Activated CD8-positive, alpha-beta memory T cell treated with anti-CD3 and anti-CD28 coated beads, Interleukin-2, amount 50 U/mL, for 48 hours (primary cell): ENCODE data around the gene DMRTC1.
"Not testable (repeated sequence)": the region's sequence is repeated elsewhere in the genome, so short reads cannot be mapped to it uniquely, and the experiment has no call there.

Source experiments
- DNase-seq: peaks from one replicate; pipeline ENCODE4 v3.0.0-alpha.2; 2020

The DMRTC1 gene, protein sequence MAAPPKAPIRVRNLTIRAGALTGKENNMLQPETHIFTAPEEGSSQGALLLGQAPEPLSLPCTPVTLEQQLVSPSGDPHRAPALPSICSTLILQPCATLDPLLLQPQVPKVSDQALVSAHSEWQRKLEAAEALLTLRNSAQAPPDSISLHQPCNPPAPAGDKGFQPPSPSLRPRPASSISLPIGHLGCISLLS

DNA sequence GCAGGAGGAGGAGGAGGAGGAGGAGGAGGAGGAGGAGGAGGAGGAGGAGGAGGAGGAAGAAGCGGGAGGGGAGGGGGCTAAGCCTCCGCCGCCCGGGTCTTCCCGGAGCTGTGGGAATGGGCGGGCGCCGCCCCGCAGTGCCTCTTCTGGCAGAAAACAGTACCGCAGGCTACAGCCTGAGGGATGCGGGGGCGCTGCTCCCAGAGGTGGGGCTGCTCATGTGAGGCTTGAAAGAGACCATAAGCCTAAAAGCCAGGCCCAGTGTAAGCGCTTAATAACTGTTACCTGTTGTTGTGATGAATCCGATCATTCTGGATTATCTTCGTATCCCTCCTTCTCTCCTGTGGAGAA lies at the start of gene DMRTC1:
Gene DMRTC1 (minus strand): TSS at position 19 of the 351 bp plus-strand sequence. CDS start 68,143 bp downstream, outside the sequence.
- not testable (repeated sequence) for DNase-seq

DNA sequence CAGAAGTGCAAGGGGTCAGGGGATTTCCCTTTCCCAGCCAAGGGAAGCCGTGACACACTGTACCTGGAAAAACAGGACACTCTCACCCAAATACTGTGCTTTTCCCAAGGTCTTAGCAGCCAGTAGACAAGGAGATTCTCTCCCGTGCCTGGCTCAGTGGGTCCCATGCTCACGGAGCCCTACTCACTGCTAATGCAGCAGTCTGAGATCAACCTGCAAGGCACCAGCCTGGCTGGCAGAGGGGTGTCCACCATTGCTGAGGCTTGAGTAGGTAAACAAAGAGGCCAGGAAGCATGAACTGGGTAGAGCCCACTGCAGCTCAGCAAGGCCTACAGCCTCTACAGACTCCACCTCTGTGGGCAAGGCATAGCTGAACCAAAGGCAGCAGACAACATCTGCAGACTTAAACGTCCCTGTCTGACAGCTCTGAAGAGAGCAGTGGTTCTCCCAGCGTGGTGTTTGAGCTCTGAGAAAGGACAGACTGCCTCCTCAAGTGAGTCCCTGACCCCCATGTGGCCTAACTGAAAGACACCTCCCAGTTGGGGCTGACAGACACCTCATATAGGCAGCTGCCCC lies 37.3 kb upstream of the DMRTC1 start:
- not testable (repeated sequence) for DNase-seq

DNA sequence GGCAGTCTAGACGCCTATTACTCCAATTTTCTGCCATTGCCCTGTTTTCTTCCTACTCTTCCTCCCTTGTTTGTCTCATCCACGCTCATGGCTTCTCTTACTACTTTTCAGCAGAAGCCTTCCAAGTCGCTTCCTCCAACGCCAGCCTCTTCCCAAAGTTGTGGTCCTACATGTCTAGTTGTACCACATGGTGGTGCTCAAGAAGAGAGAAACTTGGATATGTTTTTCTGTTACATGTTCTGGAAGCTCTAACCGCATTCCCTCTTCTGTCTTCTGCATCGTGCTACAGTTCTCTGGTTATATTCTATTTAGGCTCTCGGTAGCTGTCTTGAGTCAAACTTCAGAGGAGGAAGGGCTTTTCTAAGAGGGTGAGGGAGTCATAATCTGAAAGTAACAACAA lies 31.2 kb upstream of the DMRTC1 start:
- not testable (repeated sequence) for DNase-seq

DNA sequence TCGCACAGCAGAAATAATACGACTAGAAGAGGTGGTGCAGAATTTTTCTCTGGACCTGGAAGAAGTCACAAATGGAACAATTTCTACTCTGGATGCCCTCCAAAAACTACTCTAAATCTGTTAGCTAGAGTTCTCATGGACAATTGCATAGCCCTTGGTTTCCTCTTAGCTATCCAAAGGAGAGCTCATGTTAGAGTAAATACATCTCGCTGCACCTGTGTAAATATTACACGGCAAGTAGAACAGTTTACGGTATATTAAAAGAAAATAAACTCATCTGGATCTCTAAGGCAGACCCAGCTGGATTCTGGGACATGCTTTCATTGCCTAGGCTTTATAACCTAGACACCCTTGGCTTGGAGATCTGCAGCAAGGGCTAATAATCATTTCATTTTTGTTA lies 28.2 kb upstream of the DMRTC1 start:
- not testable (repeated sequence) for DNase-seq

DNA sequence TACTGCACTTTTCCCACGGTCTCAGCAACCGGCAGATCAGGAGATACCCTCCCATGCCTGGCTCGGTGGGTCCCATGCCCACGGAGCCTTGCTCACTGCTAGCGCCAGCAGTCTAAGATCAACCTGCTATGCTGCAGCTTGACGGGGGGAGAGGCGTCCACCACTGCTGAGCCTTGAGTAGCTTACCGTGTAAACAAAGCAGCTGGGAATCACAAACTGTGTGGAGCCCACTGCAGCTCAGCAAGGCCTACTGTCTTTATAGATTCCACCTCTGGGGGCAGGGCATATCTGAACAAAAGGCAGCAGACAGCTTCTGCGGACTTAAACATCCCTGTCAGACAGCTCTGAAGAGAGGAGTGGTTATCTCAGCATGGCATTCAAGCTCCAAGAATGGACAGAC lies 16.3 kb upstream of the DMRTC1 start:
- not testable (repeated sequence) for DNase-seq

DNA sequence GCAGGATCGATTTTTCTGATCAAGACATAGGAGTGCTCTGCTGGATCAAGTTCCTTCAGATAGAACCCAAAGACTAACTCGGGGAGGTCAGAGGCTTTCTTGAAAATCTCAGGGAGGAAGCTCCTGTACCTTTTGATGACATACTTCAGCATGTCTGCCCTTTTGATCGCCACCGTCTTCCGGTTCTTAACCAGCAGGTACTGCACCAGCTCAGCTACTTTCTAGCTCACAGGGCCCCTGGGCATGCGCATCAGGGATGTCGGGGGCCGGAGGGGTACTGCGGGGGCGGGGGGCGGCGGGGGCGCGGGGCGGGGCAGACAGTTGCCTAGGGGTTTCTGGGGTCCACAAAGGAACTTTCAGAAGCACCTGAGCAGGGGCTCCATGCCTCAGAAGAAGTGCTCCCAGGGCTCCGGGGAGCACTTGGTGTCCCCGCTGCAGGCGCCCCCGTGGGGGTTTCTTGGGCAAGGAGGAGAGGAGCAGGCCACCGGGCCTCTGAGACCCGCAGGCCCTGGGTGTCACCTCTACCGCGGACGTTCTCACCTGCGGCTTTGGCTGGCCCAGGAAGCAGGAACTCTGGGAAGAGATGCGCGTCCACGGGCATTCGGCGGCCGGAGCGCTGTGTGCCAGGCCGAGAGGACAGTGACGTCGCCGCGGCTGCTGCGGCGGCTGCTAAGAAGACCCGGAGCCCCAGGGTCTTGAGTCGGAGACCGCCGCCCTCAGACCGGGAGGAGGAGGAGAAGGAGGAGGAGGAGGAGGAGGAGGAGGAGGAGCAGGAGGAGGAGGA lies 410 bp downstream of the DMRTC1 start:
- DNase-seq: not testable (repeated sequence)

DNA sequence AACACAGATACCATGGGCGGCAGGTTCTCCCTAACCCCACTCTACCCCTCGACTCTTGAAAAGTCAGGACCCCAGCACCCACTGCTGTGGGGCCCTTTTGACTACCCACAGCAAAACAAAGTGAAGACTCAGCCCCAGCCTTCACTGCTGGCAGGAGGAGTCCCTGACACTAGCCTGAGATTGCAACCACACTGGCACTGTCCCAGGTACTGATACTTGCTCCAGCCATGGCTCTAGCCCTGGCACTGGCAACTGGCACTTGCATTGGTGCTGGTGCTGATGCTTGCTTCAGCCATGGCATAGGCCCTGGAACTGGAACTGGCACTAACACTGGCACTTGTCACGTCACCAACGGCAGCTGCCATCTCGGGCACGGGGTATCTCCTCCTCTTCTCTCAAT lies 1.4 kb downstream of the DMRTC1 start:
- DNase-seq: not testable (repeated sequence)

DNA sequence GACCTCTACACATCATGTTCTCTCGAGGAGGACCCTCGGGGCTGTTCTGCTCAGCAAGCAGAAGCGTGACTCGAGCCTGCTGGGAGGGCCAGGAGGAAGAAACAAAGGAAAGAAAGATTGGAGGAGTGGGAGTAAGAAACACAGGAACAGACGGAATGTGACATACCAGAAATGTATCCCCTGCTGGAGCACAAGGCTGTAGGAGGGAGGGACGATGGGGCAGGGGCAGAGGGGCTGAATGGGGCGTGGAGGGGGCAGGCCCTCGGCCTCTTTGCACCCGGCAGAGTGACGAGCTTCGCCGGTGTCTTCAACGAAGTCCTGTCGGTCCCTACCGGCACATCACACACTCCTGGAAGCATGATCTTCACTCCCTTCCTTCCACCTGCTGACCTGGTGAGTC lies 5.7 kb downstream of the DMRTC1 start, which contains the start of gene FAM236A:
Gene FAM236A (plus strand): TSS at position 301 of the 400 bp plus-strand sequence. CDS start 57 bp downstream, at position 358.
- not testable (repeated sequence) for DNase-seq

DNA sequence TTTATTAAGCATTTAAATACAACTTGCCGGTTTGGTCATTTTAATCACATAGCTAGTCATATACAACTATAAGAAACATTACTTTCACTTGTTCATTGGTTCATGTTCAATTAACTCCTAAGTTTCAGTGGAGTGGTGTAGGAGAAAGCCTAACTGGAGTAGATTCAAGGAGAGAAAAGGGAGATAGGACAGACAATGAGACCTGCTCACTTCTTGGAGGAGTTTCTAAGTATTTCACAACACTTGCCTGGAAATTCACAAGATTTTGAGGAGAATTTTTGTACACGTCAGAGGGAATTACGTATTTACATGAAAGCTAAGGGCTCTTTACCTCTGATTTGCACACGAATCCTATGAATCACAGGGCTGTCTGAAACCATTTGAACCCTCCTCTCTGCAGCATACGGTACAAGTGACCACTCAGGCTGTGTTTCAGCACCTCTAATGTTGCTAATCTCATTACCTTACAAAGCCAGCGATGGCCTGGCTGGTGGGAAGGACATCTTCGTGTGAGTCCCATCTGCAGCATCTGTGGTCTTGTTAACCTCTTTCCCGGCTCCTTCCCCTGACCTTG lies 6.7 kb downstream of the DMRTC1 start:
- DNase-seq: not testable (repeated sequence)

DNA sequence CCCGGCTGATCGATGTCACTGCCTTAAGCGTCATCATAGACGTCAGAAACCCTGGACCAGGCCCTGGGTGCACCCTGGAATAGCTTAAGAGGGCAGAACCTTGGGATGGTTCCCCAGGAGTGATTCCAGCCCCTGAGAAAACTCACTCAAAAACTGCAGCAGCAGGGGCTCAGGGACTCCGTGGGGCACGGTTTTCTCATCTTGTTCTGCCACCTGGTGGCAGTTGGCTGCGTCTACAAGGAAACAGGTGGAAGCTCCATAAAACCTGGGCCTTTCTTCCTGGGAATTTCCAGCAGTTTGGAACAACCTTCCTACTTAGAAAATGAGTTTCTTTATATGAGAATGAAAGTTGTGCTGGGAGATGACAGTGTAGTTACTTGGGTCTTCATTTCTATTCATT lies 7.2 kb downstream of the DMRTC1 start:
- not testable (repeated sequence) for DNase-seq

DNA sequence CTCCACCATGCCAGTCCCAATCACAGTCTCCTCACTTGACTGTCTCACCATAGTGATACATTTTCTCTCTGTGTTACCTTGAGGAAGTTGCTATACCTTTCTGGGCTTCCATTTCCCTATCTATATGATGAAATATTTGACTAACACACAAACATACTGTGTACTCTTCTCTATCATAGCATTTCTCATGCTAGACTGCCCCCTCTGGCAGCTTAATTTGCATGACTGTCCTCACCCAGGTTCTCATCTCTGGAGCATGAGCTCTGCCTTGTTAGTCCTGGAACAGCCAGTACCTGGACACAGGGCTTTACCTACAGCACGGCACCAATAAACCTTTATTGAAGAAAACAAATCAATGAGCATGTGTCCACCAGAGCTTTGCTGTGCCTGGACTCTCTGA lies 11.4 kb downstream of the DMRTC1 start:
- not testable (repeated sequence) for DNase-seq

DNA sequence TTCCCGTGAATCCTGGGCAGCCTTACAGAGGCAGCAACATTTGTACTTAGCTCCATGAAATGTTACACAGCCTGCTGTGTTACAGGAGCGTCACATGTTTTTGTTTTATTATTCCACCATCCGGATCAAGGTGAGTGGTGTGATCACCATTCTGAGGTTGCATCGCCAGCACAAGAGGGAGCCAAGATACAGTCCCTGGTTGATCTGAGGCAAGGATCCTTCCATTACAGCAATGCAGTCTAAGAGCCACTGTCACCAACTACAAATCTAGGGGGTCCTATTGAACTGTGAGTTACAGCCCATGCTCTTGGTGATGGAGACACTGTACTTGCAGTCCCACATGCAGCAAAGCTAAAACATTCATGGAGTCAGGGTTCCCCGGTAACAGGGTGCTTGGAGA lies 27.5 kb downstream of the DMRTC1 start:
- not testable (repeated sequence) for DNase-seq

DNA sequence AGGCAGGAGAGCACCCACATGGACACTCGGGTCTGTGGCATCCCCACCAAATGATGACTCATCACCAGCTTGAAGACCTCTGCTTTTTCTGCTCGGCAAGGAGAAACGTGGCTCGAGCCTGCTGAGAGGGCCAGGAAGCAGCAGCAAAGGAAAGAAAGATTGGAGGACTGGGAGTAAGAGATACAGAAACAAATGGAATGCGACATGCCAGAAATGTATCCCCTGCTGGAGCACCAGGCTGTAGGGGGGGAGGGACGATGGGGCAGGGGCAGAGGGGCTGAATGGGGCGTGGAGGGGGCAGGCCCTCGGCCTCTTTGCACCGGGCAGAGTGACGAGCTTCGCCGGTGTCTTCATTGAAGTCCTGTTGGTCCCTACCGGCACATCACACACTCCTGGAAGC lies 31.3 kb downstream of the DMRTC1 start, which contains the start of gene FAM236C:
Gene FAM236C (plus strand): TSS at position 301 of the 400 bp plus-strand sequence. CDS start 100 bp downstream, outside the sequence.
- not testable (repeated sequence) for DNase-seq

DNA sequence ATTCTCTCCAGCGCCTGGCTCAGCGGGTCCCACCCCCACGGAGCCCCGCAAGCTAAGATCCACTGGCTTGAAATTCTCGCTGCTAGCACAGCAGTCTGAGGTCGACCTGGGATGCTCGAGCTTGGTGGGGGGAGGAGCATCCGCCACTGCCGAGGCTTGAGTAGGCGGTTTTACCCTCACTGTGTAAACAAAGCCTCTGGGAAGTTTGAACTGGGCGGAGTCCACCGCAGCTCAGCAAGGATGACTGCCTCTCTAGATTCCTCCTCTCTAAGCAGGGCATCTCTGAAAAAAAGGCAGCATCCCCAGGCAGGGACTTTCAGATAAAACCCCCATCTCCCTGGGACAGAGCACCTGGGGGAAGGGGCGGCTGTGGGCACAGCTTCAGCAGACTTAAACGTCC lies 53.9 kb downstream of the DMRTC1 start:
- DNase-seq: not testable (repeated sequence)

DNA sequence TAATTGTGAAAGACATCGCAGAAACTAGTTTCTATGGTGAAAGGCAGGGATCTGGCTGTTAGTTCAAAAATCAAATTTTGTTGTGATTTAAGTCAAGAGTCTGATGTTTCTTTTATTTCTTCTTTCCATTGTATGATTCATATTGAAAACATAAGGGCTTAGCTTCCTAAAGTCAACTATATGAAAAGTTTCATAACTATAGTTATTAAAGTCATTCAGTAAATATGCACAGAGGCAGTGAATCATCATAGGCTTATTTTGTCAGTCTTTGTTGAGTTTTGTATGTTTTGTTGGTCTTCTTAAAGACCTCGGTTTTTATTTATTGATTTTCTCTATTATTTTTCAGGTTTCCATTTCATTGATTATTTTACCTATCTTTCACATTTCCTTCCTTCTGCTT lies 60.7 kb downstream of the DMRTC1 start:
- not testable (repeated sequence) for DNase-seq

DNA sequence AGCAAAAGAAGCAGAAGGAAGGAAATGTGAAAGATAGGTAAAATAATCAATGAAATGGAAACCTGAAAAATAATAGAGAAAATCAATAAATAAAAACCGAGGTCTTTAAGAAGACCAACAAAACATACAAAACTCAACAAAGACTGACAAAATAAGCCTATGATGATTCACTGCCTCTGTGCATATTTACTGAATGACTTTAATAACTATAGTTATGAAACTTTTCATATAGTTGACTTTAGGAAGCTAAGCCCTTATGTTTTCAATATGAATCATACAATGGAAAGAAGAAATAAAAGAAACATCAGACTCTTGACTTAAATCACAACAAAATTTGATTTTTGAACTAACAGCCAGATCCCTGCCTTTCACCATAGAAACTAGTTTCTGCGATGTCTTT lies 106.1 kb downstream of the DMRTC1 start:
- DNase-seq: not testable (repeated sequence)

DNA sequence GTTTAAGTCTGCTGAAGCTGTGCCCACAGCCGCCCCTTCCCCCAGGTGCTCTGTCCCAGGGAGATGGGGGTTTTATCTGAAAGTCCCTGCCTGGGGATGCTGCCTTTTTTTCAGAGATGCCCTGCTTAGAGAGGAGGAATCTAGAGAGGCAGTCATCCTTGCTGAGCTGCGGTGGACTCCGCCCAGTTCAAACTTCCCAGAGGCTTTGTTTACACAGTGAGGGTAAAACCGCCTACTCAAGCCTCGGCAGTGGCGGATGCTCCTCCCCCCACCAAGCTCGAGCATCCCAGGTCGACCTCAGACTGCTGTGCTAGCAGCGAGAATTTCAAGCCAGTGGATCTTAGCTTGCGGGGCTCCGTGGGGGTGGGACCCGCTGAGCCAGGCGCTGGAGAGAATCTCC lies 112.9 kb downstream of the DMRTC1 start:
- DNase-seq: not testable (repeated sequence)
